Skeletal muscle tissue (tissue), 4 donors: ENCODE data around the gene LETM1. TPM values are rescaled to one million over a fixed set of nuclear protein-coding genes. Genes with fewer than 3 reads are reported as not detected.

Source experiments
- H3K27ac ChIP-seq: one replicate; pipeline ENCODE4 v1.7.0; 2013; ENCODE audit warnings: mild to moderate bottlenecking, low read depth, low read length, inconsistent platforms
- H3K27me3 ChIP-seq, 3 donors: one replicate each; pipeline ENCODE4 v1.7.0; 2013; ENCODE audit warnings: low read length in 3 of 3; ENCODE audit not compliant: control insufficient read depth in 3 of 3, insufficient read depth in 3 of 3
- H3K36me3 ChIP-seq, 3 donors: one replicate each; pipeline ENCODE4 v1.7.0; 2013; ENCODE audit warnings: low read length in 3 of 3; ENCODE audit not compliant: control insufficient read depth in 3 of 3, insufficient read depth in 3 of 3
- H3K4me1 ChIP-seq, 3 donors: one replicate each; pipeline ENCODE4 v1.7.0; 2013; ENCODE audit warnings: low read length in 3 of 3, mild to moderate bottlenecking in 3 of 3; ENCODE audit not compliant: control insufficient read depth in 3 of 3, insufficient read depth in 3 of 3
- H3K4me3 ChIP-seq, 3 donors: one replicate each; pipeline ENCODE4 v1.7.0; 2013; ENCODE audit warnings: low read length in 3 of 3
- H3K9ac ChIP-seq, 3 donors: one replicate each; pipeline ENCODE4 v1.7.0; 2013; ENCODE audit warnings: low read length in 3 of 3, mild to moderate bottlenecking in 3 of 3, moderate library complexity in 2 of 3, low read depth in 1 of 3
- H3K9me3 ChIP-seq, 3 donors: one replicate each; pipeline ENCODE4 v1.7.0; 2013; ENCODE audit warnings: low read length in 3 of 3; ENCODE audit not compliant: control insufficient read depth in 3 of 3
- total RNA-seq: library from RNA; depleted of rRNA; stranded (reverse); fragments of >200 nt; gene quantifications from one replicate; pipeline ENCODE4 v1.2.3, GENCODE V29; 2014
- donor health status: Osteomylitis.

Gene LETM1
- total RNA-seq, 1 donor from 2014 or later = 32.4 TPM

- H3K4me3 ChIP-seq = no peak overlapping the region
- no peaks in the 10 kb centered on the region for H3K9me3 ChIP-seq
- H3K9ac ChIP-seq = no peak overlapping the region
- H3K4me1 ChIP-seq = no peaks in the 10 kb centered on the region
- H3K36me3 ChIP-seq = peaks cover 56 to 61% (median 57%) of the 10 kb centered on the region in 3 donors
- no peak overlapping the region for H3K27ac ChIP-seq
- H3K27me3 ChIP-seq = no peaks in the 10 kb centered on the region
These were observed 22.5 kb downstream of the LETM1 start for GRCh38 chr4:1833307-1834046.

DNA sequence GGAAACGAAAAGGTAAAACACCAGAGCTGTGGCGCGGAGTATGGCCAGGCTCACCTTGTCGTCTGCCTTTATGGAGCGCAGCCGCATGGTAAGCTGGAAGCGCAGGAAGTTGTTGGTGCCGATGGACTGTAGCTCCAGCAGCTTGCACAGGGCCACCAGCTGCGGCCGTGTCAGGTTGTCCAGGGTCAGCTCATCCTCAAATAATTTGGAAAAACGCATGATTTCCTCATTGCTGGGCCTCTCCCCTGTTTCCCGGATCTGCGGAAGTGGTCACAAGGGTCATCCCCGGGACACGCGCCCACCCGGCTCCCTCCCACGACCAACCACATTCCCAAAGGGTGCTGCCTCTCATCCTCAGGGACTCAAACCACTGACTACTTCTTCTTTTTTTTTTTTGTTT is 23.3 kb downstream of the LETM1 start:
- no peaks in the 10 kb centered on the region for H3K9me3 ChIP-seq
- H3K36me3 ChIP-seq = peaks cover 54 to 59% (median 57%) of the 10 kb centered on the region in 3 donors
- no peak overlapping the region for H3K4me3 ChIP-seq
- H3K27ac ChIP-seq = no peak overlapping the region
- no peaks in the 10 kb centered on the region for H3K4me1 ChIP-seq
- no peak overlapping the region for H3K9ac ChIP-seq
- H3K27me3 ChIP-seq = no peaks in the 10 kb centered on the region

GRCh38 chr4:1831331-1831730 is 24.6 kb downstream of the LETM1 start:
- H3K36me3 ChIP-seq = peaks cover 54 to 56% (median 54%) of the 10 kb centered on the region in 3 donors
- H3K9me3 ChIP-seq = no peaks in the 10 kb centered on the region
- H3K4me1 ChIP-seq = no peaks in the 10 kb centered on the region
- H3K27me3 ChIP-seq = no peaks in the 10 kb centered on the region
- H3K4me3 ChIP-seq = no peak overlapping the region
- H3K27ac ChIP-seq = no peak overlapping the region
- H3K9ac ChIP-seq = no peak overlapping the region

DNA sequence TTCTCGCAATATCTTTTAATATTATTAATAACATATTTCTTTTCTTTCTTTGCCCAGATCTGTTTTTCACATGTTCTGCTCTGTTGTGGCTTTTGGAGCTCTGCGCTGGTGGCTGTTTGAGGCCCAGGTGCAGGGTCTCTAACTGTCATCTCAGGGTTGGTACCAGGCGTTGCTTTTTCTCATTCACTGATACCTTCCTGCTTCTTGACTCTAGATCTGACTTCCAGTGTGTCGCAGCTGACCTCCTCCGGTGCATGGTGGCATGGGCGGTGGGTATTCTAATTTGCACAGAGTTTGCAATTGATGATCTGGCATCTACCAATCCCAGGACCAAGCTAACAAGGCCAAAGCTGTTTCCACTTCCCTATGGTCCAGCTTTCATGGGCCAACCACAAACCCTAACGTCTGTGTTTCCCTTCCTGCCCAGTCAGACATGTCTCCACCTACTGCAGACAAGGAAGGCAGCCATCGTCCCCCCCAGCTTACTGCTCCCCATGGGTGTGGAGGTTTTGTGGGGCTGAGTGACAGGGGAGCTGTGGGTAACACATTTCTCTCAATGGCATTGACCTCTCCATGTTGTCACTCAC is 25.2 kb downstream of the LETM1 start:
- Histone ChIP-seq H3K9me3 (no peaks in the 10 kb centered on the region), H3K36me3 (peaks cover 54 to 58% (median 55%) of the 10 kb centered on the region in 3 donors), H3K9ac (no peak overlapping the region), H3K27ac (no peak overlapping the region), H3K4me3 (no peak overlapping the region), H3K4me1 (no peaks in the 10 kb centered on the region), H3K27me3 (no peaks in the 10 kb centered on the region)

- Histone ChIP-seq H3K9ac (no peak overlapping the region), H3K9me3 (no peaks in the 10 kb centered on the region), H3K4me1 (no peaks in the 10 kb centered on the region), H3K36me3 (peaks cover 53 to 57% (median 55%) of the 10 kb centered on the region in 3 donors), H3K27ac (no peak overlapping the region), H3K27me3 (no peaks in the 10 kb centered on the region), H3K4me3 (no peak overlapping the region)
These were observed 25.7 kb downstream of the LETM1 start for GRCh38 chr4:1830234-1830633.

- H3K9me3 ChIP-seq = no peaks in the 10 kb centered on the region
- no peaks in the 10 kb centered on the region for H3K4me1 ChIP-seq
- H3K27ac ChIP-seq = no peak overlapping the region
- no peak overlapping the region for H3K9ac ChIP-seq
- H3K36me3 ChIP-seq = peaks cover 51 to 58% (median 56%) of the 10 kb centered on the region in 3 donors
- H3K27me3 ChIP-seq = no peaks in the 10 kb centered on the region
- no peak overlapping the region for H3K4me3 ChIP-seq
These were observed 29.2 kb downstream of the LETM1 start for GRCh38 chr4:1826531-1827350.

GRCh38 chr4:1825326-1825725 is 30.6 kb downstream of the LETM1 start:
- Histone ChIP-seq H3K9me3 (no peaks in the 10 kb centered on the region), H3K27ac (no peak overlapping the region), H3K4me1 (no peaks in the 10 kb centered on the region), H3K9ac (no peak overlapping the region), H3K27me3 (no peaks in the 10 kb centered on the region), H3K36me3 (peaks cover 44 to 50% (median 49%) of the 10 kb centered on the region in 3 donors), H3K4me3 (no peak overlapping the region)

- H3K4me1 ChIP-seq = peaks cover 3 to 5% (median 4%) of the 10 kb centered on the region in 3 donors
- no peak overlapping the region for H3K4me3 ChIP-seq
- H3K27me3 ChIP-seq = no peaks in the 10 kb centered on the region
- H3K36me3 ChIP-seq = peaks cover 44 to 50% (median 48%) of the 10 kb centered on the region in 3 donors
- H3K9ac ChIP-seq = no peak overlapping the region
- no peak overlapping the region for H3K27ac ChIP-seq
- H3K9me3 ChIP-seq = no peaks in the 10 kb centered on the region
These were observed 31.2 kb downstream of the LETM1 start for GRCh38 chr4:1824746-1825145.

DNA sequence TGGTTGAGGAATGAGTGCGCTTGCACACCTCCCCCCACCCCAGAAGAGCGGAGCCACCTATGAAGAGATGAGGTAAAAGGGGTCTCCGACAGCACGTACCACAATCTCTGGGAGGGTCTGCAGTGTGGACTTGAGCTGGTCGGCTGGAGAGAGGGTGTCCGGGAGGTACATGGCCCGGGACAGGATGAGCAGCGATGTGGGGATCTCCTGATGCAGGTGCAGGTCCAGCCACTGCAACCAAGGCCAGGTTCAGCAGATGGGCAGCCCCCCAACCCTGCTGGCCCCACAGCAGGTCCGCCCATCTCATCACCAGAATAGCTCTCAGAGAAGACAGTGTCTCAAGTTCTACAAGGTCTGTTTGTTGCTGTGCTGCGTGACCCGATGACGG is 32.4 kb downstream of the LETM1 start:
- H3K9me3 ChIP-seq = no peaks in the 10 kb centered on the region
- peaks cover 44 to 56% (median 55%) of the 10 kb centered on the region in 3 donors for H3K36me3 ChIP-seq
- H3K9ac ChIP-seq = no peak overlapping the region
- no peak overlapping the region for H3K4me3 ChIP-seq
- no peaks in the 10 kb centered on the region for H3K27me3 ChIP-seq
- peaks cover 11 to 17% (median 14%) of the 10 kb centered on the region in 3 donors for H3K4me1 ChIP-seq
- no peak overlapping the region for H3K27ac ChIP-seq
